Measurements from ENCODE around the gene RAP2A. TPM values are rescaled to one million over a fixed set of nuclear protein-coding genes. Genes with fewer than 3 reads are reported as not detected.

Gene RAP2A
- total RNA-seq, 3 donors from 2014 or later (not counting 1 experiment from before 2014, with no cell fraction given), result 25.9 to 48.1 (median 30.9) TPM

- H3K36me3 Mint-ChIP-seq, result no peaks in the 10 kb centered on the region
- H3K9me3 Mint-ChIP-seq, result peaks cover 3 to 4% of the 10 kb centered on the region in 2 donors
- Histone ChIP-seq H3K4me1 (ENCODE audit: control insufficient read depth, insufficient read depth, low read length) (no peaks in the 10 kb centered on the region), H3K4me3 (ENCODE audit: low read length) (no peak overlapping the region), H3K9me3 (ENCODE audit: control insufficient read depth, insufficient read depth, low read length) (no peaks in the 10 kb centered on the region), H3K36me3 (ENCODE audit: control insufficient read depth, insufficient read depth, low read length) (no peaks in the 10 kb centered on the region), H3K27ac (ENCODE audit: low read length) (no peak overlapping the region), H3K27me3 (ENCODE audit: control insufficient read depth, insufficient read depth, low read length) (peaks cover 3% of the 10 kb centered on the region)
- DNase-seq, result no peak
- no peak for ATAC-seq
- H3K4me1 Mint-ChIP-seq, result no peaks in the 10 kb centered on the region
- no peak for TF ChIP-seq CTCF (IDR thresholded peaks at IDR 0.05)
- intact Hi-C loops (cut with micrococcal nuclease), result no loop called here
- H3K27ac Mint-ChIP-seq, result no peak overlapping the region
- H3K4me3 Mint-ChIP-seq, result no peak overlapping the region
- H3K27me3 Mint-ChIP-seq (ENCODE audit: low read depth in 2 of 2), result peaks cover 5 to 17% of the 10 kb centered on the region in 2 donors
Measured at GRCh38 chr13:97491452-97491851, 57.5 kb downstream of the RAP2A start.

- no peak overlapping the region for H3K4me3 ChIP-seq (ENCODE audit: low read length)
- no peaks in the 10 kb centered on the region for H3K36me3 Mint-ChIP-seq
- no peak overlapping the region for H3K27ac ChIP-seq (ENCODE audit: low read length)
- no peaks in the 10 kb centered on the region for H3K36me3 ChIP-seq (ENCODE audit: control insufficient read depth, insufficient read depth, low read length)
- ATAC-seq (no peak), DNase-seq (no peak)
- TF ChIP-seq CTCF (IDR thresholded peaks at IDR 0.05), result no peak
- H3K4me3 Mint-ChIP-seq, result no peak overlapping the region
- H3K9me3 Mint-ChIP-seq, result peaks cover 3 to 4% of the 10 kb centered on the region in 2 donors
- H3K27me3 ChIP-seq (ENCODE audit: control insufficient read depth, insufficient read depth, low read length), result peaks cover 3% of the 10 kb centered on the region
- intact Hi-C loops (cut with micrococcal nuclease), result no loop called here
- H3K9me3 ChIP-seq (ENCODE audit: control insufficient read depth, insufficient read depth, low read length), result no peaks in the 10 kb centered on the region
- 90% methylated on average over 1 of the region's 2 CpGs for WGBS (ENCODE audit: insufficient coverage)
- H3K27me3 Mint-ChIP-seq (ENCODE audit: low read depth in 2 of 2), result peaks cover 5 to 10% of the 10 kb centered on the region in 2 donors
- no peaks in the 10 kb centered on the region for H3K4me1 ChIP-seq (ENCODE audit: control insufficient read depth, insufficient read depth, low read length)
- no peaks in the 10 kb centered on the region for H3K4me1 Mint-ChIP-seq
- H3K27ac Mint-ChIP-seq, result no peak overlapping the region
Measured at GRCh38 chr13:97492257-97492656, 58.3 kb downstream of the RAP2A start.

- H3K9me3 ChIP-seq (ENCODE audit: control insufficient read depth, insufficient read depth, low read length), result no peaks in the 10 kb centered on the region
- H3K36me3 Mint-ChIP-seq, result no peaks in the 10 kb centered on the region
- H3K27me3 Mint-ChIP-seq (ENCODE audit: low read depth in 2 of 2), result peaks cover 5 to 12% of the 10 kb centered on the region in 2 donors
Measured at GRCh38 chr13:97492684-97493371, 58.9 kb downstream of the RAP2A start.

More at GRCh38 chr13:97492684-97493371, 58.9 kb downstream of the RAP2A start:
- peaks cover 3 to 4% of the 10 kb centered on the region in 2 donors for H3K9me3 Mint-ChIP-seq
- peaks cover 3% of the 10 kb centered on the region for H3K27me3 ChIP-seq (ENCODE audit: control insufficient read depth, insufficient read depth, low read length)
- no peak for TF ChIP-seq CTCF (IDR thresholded peaks at IDR 0.05)
- H3K4me1 Mint-ChIP-seq, result no peaks in the 10 kb centered on the region
- no peak overlapping the region for H3K27ac Mint-ChIP-seq
- no peaks in the 10 kb centered on the region for H3K4me1 ChIP-seq (ENCODE audit: control insufficient read depth, insufficient read depth, low read length)
- no peak for DNase-seq
- H3K27ac ChIP-seq (ENCODE audit: low read length), result no peak overlapping the region
- no peak overlapping the region for H3K4me3 Mint-ChIP-seq
- intact Hi-C loops (cut with micrococcal nuclease), result no loop called here
- H3K36me3 ChIP-seq (ENCODE audit: control insufficient read depth, insufficient read depth, low read length), result no peaks in the 10 kb centered on the region
- no peak for ATAC-seq
- WGBS (ENCODE audit: insufficient coverage), result 94% methylated on average over 2 of the region's 2 CpGs
- H3K4me3 ChIP-seq (ENCODE audit: low read length), result no peak overlapping the region
